Spinal cord (tissue), 10 donors: ENCODE data around the gene PTEN. TPM values are rescaled to one million over a fixed set of nuclear protein-coding genes. Genes with fewer than 3 reads are reported as not detected.
A peak's percentile ranks its signal among the peaks of the same experiment; 100 is the strongest.

Experiments
- DNase-seq, 6 donors: peaks; one replicate each; pipeline versions ENCODE4 v3.0.0 to v3.0.0-alpha.2; 2013 to 2015; ENCODE audit warnings: low spot score in 6 of 6, low read depth in 4 of 6
- H3K27ac ChIP-seq: one replicate; pipeline ENCODE4 v1.5.1; 2013; ENCODE audit warnings: low read depth, low read length, control low read depth
- H3K27me3 ChIP-seq: one replicate; pipeline ENCODE4 v1.6.1; 2013; ENCODE audit warnings: low read length; ENCODE audit not compliant: control insufficient read depth, insufficient read depth
- H3K36me3 ChIP-seq: one replicate; pipeline ENCODE4 v1.6.1; 2013; ENCODE audit warnings: low read length; ENCODE audit not compliant: control insufficient read depth, insufficient read depth
- H3K4me1 ChIP-seq: one replicate; pipeline ENCODE4 v1.6.1; 2013; ENCODE audit warnings: low read length; ENCODE audit not compliant: control insufficient read depth, insufficient read depth
- H3K4me3 ChIP-seq: one replicate; pipeline ENCODE4 v1.5.1; 2013; ENCODE audit warnings: low read depth, low read length, control low read depth
- H3K9me3 ChIP-seq: one replicate; pipeline ENCODE4 v1.6.1; 2013; ENCODE audit warnings: low read length; ENCODE audit not compliant: control insufficient read depth, insufficient read depth
- WGBS: methylation state at CpG from one replicate; pipeline ENCODE4 v1.1.5; 2013; ENCODE audit warnings: missing lambda C conversion rate; ENCODE audit not compliant: insufficient coverage; 5-methylcytosine and 5-hydroxymethylcytosine counted together
- polyA plus RNA-seq, 2 donors: library from polyadenylated mRNA; unstranded; fragments of 120-200 nt; gene quantifications; one replicate each; pipeline ENCODE4 v1.2.1, GENCODE V29; 2013; ENCODE audit not compliant: insufficient read length in 2 of 2
- total RNA-seq, 2 donors: library from RNA; depleted of rRNA in 1 of 2; stranded (reverse); fragments of 120-200 nt in 1 of 2; fragments of >200 nt in 1 of 2; gene quantifications; one replicate each; pipeline versions ENCODE4 v1.2.3 to v1.2.4, GENCODE V29; 2013 to 2014
- donor health status: healthy.

Gene PTEN
- total and polyA plus RNA-seq, 4 donors, result 64.4 to 217 (median 127) TPM

DNA sequence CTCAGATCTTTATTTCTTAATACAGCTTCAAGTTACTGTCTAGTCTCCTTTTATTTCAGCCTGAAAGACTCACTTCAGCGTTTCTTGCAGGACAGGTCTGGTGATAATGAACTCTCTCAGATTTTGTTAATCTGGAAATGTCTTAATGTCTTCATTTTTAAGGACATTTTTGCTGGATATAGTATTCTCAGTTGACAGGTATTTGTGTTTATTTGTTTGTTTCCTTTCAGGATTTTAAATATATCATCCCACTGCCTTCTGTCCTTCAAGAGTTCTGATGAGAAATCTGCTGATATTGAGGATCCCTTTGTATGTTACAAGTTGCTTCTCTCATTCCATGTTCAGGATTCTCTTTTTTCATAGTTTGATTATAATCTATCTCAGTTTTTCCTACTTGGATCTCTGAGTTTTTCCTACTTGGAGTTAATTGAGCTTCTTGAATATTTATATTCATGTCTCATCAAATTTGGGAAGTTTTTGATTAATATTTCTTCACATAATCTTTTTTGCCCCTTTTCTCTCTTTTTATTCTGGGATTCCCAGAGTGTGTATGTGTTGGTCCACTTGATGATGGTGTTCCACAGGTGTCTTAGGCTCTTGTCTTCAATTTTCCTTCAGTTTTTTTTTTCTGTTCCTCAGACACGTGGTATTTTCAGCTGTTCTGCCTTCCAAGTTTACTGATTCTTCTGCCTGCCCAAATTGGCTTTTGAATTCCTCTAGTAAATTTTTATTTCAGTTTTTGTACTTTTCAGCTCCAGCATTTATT lies 49.9 kb downstream of the PTEN start:
- peak in 2 of 6 donors; percentile 11 to 23 for DNase-seq
- Histone ChIP-seq H3K4me3 (no peak overlapping the region), H3K9me3 (peaks cover 13% of the 10 kb centered on the region), H3K27me3 (no peaks in the 10 kb centered on the region), H3K4me1 (peaks cover 3% of the 10 kb centered on the region), H3K27ac (no peak overlapping the region), H3K36me3 (peaks cover 3% of the 10 kb centered on the region)
- no CpG with 5 or more reads among the region's 2 CpGs for WGBS

DNA sequence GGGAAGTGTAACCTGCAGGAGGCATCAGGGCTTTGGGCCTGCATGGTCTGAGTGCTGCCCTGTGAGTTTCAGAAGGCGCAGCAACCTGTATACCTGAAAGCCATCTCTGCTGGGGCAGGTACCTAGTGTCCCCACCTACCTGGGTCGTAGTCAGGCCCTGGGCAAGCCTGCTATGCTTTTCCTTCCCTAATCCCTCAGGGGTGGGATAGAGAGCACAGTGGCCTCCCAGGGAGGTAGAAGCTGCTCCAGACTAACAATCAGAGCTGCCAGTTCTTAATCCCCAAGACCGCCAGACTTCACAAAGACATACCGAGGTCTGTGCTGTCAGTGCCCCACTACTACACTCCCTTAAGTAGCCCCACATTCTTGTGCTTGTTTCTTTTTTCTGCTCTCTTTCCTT lies 52.0 kb downstream of the PTEN start:
- Histone ChIP-seq H3K27me3 (no peaks in the 10 kb centered on the region), H3K9me3 (peaks cover 13% of the 10 kb centered on the region), H3K36me3 (peaks cover 3% of the 10 kb centered on the region), H3K4me1 (no peaks in the 10 kb centered on the region), H3K4me3 (no peak overlapping the region), H3K27ac (no peak overlapping the region)
- 77% methylated on average over 4 of the region's 4 CpGs for WGBS
- no peak for DNase-seq

DNA sequence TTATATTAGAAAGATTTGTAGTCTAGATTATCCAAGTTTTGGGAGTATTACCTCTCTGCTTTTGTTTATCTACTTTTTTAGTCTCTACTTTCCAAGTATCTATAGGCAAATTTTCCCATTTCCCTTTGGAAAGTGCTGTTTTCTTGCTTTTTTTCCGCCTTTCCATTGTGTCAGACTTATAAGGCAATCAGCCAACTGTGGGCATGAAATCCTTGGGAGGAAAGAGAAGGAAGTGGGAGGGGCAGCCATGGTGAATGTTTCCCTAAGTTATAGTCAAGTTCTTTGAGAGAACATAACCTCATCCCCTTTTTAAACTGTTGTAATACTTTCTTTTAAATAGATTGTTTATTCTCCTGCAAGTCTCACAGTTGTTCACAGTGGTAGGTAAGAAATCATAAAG lies 52.6 kb downstream of the PTEN start:
- no peak overlapping the region for H3K4me3 ChIP-seq
- no CpG with 5 or more reads among the region's 1 CpG for WGBS
- peak in 1 of 6 donors; percentile 15 for DNase-seq
- H3K9me3 ChIP-seq, result peaks cover 13% of the 10 kb centered on the region
- H3K27ac ChIP-seq, result no peak overlapping the region
- H3K36me3 ChIP-seq, result peaks cover 3% of the 10 kb centered on the region
- no peaks in the 10 kb centered on the region for H3K4me1 ChIP-seq
- H3K27me3 ChIP-seq, result no peaks in the 10 kb centered on the region

DNA sequence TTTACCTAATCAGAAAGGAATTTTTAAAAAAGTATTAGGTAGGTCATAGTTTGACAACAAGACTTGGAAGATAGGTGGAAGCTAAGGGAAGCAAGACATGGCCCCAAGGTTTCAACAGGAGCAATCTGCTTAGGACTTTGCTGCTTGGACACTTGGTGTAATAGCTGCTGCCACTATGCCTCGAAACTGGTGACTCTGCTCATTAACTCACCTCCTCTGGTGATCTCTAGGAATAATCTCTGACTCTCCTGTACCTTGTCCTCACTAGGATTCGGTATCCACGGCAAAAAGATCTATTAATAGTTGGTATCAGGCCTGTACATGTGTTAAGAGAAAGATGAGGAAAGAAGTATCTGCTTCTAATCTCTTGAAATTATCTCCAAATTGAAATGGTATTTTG lies 53.1 kb downstream of the PTEN start:
- Histone ChIP-seq H3K27ac (no peak overlapping the region), H3K4me1 (no peaks in the 10 kb centered on the region)

DNA sequence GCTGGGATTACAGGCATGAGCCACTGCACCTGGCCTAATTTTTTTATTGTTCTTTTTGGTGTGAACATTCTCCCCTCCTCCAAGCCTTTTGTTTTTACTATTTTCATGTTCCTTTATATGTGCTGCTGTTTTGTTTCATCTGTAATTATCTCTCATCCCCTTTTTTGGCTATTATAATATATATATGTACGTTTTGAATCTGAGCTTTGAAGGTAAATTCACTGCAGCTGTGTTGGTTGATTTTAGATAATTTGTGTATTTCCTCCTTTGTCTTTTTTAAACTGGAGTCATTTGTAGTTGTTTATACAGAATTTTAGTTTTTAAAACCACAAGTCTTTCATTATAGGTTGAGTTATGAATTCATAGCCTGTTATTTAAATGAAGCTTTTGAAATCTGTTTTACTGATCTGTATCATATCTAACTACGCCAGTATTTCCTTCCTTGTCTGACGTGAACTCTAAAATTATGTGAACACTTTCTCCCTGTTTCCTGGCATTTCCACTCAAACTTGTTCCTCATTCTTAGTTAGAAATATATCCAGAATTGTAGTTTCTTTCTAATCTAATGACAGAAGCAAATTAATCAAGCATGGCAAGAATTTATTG lies 54.9 kb downstream of the PTEN start:
- Histone ChIP-seq H3K27me3 (no peaks in the 10 kb centered on the region), H3K27ac (no peak overlapping the region)

More for the DNA sequence above, 53.1 kb downstream of the PTEN start:
- no peak for DNase-seq
- Histone ChIP-seq H3K36me3 (peaks cover 3% of the 10 kb centered on the region), H3K9me3 (peaks cover 13% of the 10 kb centered on the region), H3K27me3 (no peaks in the 10 kb centered on the region), H3K4me3 (no peak overlapping the region)
- no CpG with 5 or more reads among the region's 3 CpGs for WGBS

DNA sequence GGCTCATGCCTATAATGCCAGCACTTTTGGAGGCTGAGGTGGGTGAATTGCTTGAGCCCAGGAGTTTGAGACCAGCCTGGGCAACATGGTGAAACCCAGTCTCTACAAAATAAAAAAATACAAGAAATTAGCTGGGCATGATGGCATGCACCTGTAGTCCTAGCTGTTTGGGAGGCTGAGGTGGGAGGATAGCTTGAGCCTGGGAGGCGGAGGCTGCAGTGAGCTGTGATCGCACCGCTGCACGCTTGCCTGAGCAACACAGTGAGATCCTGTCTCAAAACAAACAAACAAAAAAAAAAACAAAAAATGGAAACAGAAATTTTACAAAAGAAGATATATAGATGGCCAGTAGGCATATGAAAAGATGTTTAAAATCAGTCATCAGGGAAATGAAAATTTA lies 57.1 kb downstream of the PTEN start:
- Histone ChIP-seq H3K4me3 (no peak overlapping the region), H3K27me3 (no peaks in the 10 kb centered on the region), H3K9me3 (no peaks in the 10 kb centered on the region), H3K4me1 (no peaks in the 10 kb centered on the region), H3K36me3 (peaks cover under 1% of the 10 kb centered on the region), H3K27ac (no peak overlapping the region)
- WGBS, result no CpG with 5 or more reads among the region's 4 CpGs
- DNase-seq, result no peak

More for the DNA sequence above, 54.9 kb downstream of the PTEN start:
- Histone ChIP-seq H3K4me1 (no peaks in the 10 kb centered on the region), H3K4me3 (no peak overlapping the region), H3K9me3 (peaks cover 7% of the 10 kb centered on the region), H3K36me3 (peaks cover 3% of the 10 kb centered on the region)
- DNase-seq, result no peak
- no CpG with 5 or more reads among the region's 3 CpGs for WGBS

DNA sequence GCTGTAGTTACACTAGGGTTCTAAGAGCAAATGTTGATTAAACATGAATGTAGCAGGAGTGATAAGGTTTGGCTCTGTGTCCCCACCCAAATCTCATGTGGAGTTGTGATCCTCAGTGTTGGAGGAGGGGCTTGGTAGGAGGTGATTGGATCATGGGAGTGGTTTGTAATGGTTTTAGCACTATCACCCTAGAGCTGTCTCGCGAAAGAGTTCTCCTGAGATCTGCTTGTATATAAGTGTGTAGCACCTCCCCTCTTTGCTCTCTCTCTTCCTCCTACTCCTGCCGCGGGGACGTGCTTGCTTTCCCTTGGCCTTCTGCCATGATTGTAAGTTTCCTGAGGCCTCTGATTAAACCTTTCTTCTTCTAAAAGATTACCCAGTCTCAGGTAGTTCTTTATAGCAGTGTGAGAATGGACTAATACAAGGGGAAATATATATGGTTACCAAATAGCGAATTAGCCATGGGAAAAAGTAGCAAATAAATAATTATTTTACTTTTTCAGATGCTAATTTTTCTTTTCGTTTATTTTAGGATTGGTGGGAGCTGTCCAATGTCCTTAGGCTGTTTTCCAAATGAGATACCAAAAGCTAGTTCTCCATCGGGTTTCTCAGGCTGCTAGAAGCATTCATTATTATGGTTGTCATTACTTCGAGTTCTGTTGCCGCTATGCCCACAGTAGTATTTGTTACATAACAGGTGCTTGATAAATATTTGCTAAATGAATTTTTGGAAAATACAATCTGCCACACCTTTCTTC lies 58.7 kb downstream of the PTEN start:
- no peak for DNase-seq
- Histone ChIP-seq H3K9me3 (no peaks in the 10 kb centered on the region), H3K27me3 (no peaks in the 10 kb centered on the region), H3K4me3 (no peak overlapping the region), H3K36me3 (no peaks in the 10 kb centered on the region), H3K4me1 (no peaks in the 10 kb centered on the region), H3K27ac (no peak overlapping the region)
- no CpG with 5 or more reads among the region's 10 CpGs for WGBS

DNA sequence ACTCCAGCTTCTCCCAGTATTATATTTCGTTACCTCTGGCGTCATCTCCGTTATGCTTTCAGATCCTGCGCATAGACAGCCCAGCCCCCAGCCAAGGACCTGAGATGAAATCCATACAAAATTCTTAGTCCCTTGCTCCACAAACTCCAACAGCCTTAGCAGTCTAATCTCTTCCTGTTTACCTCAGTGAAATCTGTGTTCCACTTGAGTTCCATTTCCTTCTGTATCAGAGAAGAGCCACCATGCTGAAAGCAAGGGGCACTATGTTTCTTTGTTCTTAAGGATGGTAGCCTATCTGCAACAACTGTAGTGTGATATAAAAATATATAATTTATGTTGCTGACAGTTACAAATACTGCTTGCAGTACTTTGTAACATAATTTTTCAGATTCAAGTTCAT lies 59.8 kb downstream of the PTEN start:
- no peaks in the 10 kb centered on the region for H3K36me3 ChIP-seq
- 97% methylated on average over 4 of the region's 4 CpGs for WGBS
- no peak overlapping the region for H3K27ac ChIP-seq
- DNase-seq, result no peak
- H3K4me3 ChIP-seq, result no peak overlapping the region
- H3K27me3 ChIP-seq, result no peaks in the 10 kb centered on the region
- no peaks in the 10 kb centered on the region for H3K4me1 ChIP-seq
- no peaks in the 10 kb centered on the region for H3K9me3 ChIP-seq

DNA sequence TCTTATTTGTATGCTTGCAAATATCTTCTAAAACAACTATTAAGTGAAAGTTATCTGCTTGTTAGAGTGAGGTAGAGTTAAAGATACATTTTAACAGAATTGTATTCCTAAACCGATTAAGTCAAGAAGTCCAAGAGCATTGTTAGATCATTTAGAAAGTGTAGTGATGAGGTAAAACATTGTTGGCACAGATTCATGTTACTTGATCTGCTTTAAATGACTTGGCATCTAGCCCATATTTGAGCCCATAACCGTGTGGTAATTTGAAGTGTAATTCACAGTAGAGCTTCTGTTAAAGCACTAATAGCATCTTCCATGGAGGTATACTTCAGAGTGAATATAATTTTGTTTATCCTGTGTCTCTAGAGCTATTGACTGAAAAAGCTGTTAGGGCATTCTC lies 62.1 kb downstream of the PTEN start:
- DNase-seq, result peak in 2 of 6 donors; percentile 6 to 62
- WGBS, result no CpG with 5 or more reads among the region's 2 CpGs
- H3K4me1 ChIP-seq, result no peaks in the 10 kb centered on the region
- no peak overlapping the region for H3K27ac ChIP-seq
- H3K9me3 ChIP-seq, result no peaks in the 10 kb centered on the region
- no peaks in the 10 kb centered on the region for H3K27me3 ChIP-seq
- H3K4me3 ChIP-seq, result no peak overlapping the region
- H3K36me3 ChIP-seq, result no peaks in the 10 kb centered on the region
